Activated gamma-delta T cell (primary cell): ENCODE data around the gene CPT1B.
A peak's percentile ranks its signal among the peaks of the same experiment; 100 is the strongest.
"Not testable (repeated sequence)": the region's sequence is repeated elsewhere in the genome, so short reads cannot be mapped to it uniquely, and the experiment has no call there.

Source experiments
- DNase-seq: peaks from one replicate; lab custom pipeline; 2025; lab: John Stamatoyannopoulos, UW

CPT1B gene

DNA sequence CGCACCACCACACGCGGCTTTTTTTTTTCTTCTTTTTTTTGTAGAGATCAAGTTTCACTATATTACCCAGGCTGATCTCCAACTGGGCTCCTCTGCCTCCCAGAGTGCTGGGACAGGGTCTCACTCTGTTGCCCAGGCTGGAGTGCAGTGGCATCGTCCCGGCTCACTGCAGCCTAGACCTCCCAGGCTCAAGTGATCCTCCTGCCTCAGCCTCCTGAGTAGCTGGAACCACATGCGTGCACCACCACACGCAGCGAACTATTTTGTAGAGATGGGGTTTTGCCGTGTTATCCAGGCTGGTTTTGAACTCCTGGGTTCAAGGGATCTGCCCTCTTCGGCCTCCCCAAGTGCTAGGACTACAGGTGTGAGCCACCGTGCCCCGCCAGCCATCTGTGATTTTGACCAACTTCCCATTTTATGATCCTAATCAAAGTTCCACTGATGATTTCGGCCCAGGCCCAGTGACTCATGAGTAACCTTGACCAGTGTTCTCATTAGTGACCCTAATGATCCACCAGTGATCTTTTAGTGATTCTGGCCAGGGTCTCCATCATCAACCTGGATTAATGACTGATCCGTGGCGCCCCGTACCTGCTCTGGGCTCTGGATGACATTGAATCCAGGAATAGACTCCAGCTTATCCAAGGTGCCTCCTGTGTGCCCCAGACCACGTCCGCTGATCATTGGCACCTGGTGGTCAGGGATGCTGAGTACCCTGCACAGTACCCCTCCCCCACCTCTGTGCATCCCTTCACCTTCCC, 50.1 kb downstream of the CPT1B start:
- DNase-seq = no peak

DNA sequence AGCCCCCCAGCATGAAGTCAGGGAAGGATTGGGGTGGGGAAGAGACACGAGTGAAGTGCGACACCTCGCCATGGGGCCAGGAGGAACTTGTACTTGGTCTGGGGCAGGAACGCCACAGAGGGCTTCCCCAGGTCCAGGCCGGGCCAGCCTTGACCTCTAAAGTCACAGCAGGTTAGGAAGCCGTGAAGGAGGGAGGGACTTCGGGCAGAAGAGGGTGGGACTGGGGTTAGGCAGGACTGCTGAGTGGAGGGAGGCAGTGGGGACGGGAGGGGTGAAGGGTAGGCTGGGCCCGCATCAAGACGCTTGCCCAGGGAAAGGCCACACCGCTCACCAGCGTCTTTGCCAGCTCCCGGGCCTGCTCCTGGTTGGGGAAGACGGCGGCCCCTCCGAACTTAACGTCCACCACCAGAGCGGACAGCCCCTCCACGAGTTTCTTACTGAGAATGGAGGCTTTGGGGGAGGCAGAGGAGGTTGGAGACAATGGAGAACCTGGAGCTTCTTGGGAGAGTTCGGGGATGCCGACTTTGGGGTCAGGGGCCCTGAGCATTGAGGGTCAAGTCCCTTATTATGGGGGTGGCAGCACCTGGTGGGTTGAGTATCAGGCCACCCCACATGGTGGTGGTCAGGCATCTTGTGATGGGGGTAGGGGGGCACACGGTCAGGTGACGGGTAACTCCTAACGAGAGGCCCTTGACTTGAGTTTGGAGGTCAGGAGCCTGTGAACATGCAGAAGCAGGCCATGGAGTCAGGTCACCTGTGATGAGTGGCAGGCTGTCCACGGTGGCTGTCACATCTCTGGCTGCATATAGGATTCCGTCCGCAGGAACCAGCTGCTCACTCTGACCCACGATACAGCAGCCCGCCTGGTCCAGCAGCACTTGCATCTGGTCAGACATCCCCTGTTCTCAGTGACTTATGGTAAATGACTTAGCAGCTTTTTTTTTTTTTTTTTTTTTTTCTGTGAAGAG, 51.1 kb downstream of the CPT1B start:
- DNase-seq = no peak

DNA sequence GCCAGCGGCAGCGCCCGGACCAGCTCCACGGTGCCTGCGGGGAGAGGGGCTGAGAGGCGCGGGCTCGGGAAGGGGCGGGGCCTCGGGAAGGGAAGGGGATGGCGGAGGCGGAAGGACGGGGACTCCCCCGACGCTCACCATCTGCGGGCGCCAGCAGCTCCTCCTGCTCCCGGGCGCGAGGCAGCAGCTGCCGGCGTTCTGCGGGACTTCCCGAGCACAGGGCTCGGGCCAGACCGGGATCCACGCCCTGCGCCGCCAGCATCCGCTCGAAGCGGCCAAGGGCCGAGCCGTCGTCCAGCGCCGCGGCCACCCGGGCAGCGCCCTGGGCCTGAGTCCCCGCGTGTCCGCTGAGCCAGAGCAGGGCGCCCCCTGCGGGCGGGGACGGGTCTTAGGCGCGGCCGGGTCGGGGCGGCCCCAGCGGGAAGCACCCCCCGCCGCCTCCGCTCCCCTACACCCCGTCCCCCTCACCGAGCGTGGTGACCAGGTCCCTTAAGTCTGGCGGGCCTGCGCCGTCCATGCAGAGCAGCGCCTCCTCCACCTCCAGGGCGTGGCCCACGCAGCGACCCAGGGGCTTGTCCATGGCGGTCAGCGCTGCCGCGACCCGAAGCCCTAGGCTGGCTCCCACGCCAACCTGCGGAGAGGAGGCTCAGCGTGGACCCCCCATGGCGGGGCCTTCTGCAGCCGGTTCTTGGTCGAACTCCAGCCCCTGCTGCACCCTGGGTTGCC, 52.0 kb downstream of the CPT1B start:
- DNase-seq = peak; percentile 73

DNA sequence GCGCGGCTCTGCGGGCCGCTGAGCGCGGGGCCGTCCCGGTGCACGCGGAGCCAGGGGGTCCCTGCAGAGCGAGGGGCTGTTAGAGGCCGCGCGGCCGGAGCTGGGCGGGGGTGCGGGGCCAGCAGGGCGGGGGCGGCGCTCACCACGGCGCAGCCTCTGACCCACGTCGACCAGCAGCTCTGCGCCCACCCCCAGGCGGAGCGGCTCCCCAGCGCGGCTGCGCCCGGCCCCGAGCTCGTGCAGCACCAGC, 52.4 kb downstream of the CPT1B start:
- DNase-seq = no peak

DNA sequence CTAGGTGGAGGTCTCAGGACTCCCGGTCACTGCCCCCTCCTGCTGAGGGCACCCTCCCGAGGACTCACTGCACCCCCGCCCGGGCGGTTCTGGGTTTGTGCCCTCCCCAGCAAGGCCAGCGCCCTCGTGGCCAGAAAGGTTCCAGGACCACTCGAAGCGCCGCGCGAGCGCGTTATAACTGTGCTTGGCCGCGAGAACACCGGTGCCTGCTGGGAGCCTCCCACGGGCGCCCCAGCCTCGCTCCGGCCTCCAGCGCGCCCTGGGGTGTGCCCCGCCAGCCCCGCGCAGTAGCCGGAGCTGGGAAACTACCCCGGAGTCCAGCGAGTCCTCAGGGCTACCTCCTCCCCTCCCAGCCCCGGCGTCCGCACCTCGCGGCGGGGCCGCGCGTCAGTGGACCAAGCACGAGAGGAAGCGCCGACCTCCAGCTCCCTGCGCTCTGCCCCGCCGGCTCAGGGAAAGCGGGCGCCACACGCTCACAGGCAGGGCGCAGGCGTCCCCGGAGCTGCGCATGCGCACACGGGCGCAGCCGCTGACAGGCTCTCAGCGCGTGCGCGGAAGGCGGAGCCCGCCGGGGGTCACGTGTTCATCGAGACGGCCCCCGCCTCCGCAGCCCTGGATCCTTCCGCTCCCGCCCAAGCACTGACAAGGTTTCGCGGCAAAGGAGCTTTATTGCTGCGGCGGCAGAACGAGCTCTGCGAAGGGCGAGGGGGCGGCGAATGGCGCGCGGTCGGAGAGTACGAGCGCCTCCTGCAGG, 52.9 kb downstream of the CPT1B start, which contains the start of gene SCO2:
SCO2 (minus strand) TSS at position 495 of the 754 bp plus-strand sequence. CDS start 1,187 bp downstream, outside the sequence.
- DNase-seq = peak; percentile 95

DNA sequence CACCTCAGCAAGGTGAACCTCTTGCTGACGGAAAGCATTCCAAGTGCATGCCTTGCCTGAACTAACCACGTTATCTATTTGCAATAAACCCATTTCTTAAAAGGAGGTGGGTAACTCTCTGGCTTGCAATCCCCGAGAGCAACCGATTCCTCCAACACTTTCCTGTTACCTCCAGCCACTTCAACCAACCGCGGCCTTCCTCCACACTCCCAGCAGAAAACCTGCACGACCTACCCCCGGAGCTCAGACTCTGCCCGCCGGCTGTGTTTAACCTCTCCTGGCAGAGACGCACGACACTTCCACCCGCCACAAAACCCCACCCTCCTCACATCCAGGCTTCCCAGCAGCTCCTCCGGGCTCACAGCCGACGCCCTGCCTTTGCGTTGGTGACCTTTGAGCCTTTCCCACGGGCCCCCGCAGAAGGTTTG, 53.5 kb downstream of the CPT1B start:
- no peak for DNase-seq

DNA sequence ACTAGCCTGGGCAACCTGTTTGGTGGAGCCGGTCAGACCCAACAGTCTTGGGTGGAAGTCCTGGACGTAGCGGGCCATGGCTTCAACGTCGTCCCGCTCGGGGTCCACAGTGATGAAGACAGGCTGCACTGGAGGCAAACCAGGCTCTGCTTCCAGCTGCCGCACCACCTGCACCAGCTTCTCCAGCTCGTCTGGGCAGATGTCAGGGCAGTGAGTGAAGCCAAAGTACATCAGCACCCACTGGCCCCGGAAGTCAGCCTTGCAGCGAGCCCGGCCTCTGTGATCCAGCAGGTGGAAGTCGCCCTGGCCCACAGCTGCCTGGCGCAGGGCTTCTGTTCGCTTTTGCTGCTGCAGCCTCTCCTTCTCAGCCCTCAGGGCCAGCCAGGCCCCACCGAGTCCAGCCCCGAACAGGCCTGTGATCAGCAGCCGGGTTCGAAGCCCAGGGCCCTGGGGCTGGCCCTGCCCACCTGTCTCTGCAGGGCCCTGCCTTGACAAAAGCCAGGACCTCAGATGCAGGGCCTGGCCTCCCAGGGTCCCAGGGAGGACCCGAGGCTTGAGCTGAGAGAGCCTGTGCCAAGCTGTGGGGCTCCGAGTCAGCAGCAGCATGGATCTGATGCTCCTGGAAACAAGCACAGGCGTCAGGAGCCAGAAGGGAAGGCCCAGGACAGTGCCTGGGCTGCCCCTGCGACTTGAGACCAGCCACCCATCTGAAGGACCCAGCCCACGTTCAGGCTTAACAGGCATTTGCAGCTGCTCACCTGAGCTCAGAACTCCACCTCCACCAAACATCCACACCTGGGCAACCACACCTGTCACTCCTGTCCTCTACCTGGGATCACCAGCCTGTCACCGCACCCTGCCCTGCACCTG, 54.2 kb downstream of the CPT1B start:
- DNase-seq = no peak

DNA sequence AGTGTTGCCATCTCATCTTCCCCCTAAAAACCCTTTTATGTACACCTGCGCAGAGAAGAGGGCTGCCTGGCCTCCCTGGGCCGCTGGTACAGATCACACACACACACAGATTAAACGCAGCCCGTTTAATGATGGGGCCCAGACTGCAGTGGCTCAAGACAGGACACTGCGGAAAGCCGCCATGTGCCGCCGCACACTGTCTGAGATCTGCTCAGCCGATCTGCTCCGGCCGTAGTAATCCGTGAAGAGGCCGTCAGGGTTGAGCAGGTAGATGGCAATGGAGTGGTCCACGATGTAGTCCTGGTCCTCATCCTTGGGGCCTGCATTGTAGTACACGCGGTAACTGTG, 54.8 kb downstream of the CPT1B start:
- no peak for DNase-seq

DNA sequence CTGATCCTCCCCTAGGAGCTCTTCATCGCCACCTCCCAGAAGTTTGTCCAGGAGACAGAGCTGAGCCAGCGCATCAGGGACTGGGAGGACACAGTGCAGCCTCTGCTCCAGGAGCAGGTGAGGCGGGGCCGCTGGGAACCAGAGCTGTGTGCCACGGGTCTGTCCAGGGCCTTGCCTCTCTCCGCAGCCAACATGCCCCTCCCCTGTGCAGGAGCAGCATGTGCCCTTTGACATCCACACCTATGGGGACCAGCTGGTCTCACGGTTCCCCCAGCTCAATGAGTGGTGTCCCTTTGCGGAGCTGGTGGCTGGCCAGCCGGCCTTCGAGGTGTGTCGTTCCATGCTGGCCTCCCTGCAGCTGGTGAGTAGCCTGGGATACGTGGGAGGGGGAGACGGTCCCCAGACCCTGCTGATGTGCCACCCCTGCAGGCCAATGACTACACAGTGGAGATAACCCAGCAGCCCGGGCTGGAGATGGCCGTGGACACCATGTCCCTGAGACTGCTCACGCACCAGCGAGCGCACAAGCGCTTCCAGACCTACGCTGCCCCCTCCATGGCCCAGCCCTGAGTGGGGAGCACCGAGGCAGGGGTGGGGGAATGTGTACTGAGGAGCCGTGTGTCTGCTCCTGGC, 55.3 kb downstream of the CPT1B start:
- no peak for DNase-seq

DNA sequence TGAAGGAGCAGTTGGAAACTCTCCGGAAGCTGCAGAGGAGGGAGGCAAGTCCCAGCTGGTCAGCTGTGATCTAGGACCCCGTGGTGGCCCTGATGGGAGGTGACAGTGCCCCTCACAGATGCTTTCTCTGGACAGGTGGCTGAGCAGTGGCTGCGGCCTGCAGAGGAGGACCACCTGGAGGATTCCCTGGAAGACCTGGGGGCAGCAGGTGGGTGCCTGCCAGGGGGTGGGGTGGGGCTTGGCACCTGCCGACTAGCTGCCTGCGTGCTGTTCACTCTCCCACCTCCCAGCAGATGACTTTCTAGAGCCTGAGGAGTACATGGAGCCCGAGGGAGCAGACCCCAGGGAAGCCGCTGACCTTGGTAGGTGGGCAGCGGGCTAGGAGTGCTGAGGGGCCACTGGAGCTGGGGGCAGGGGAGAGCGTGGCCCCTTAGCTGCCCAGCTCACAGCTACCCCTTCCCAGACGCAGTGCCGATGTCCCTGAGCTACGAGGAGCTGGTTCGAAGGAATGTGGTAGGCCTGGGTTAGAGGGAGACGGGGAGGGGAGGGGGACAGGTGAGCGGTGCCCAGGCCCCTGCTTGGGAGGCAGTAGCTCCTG, 55.9 kb downstream of the CPT1B start:
- DNase-seq = no peak

DNA sequence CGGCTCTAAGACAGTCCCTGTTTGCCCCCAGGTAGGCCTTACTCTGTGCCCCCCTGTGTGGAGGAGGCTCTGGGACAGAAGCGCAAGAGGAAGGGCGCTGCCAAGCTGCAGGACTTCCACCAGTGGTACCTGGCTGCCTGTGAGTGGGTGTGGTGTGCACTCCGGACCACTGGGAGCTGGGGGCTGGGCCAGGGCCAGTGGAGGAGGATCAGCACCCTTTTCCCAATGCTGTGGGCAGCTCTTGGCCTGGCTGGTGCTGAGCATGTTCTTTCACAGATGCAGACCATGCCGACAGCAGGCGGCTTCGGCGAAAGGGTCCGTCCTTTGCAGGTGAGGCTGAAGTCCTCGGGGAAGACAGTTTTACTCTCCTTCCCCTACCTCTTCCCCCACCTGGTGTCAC, 56.5 kb downstream of the CPT1B start:
- no peak for DNase-seq

DNA sequence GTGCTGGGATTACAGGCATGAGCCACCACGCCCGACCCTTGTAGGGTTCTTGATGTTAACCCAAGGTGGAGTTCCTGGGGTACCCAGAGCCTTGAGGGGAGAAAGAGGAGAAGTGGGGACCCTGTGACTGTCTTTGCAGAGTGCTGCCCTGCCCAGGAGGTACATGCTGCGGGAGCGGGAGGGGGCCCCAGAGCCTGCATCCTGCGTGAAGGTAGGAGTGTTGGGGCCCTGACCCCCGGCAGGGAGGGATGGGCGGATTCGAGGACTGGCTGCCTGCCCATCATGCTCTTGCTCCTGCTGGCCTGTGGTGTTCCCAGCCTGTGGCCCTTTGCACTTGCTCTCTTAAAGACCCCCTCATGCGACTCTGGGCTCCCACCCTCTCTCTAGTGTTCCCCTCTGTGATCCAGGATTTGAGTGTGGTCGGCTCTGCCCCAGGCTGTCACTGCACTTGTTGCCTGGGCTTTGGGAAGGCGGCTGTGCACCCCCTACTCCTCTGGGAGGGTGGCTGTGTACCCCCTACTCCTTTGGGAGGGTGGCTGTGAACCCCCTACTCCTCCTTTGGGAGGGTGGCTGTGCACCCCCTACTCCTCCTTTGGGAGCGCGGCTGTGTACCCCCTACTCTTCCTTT, 57.3 kb downstream of the CPT1B start:
- no peak for DNase-seq

DNA sequence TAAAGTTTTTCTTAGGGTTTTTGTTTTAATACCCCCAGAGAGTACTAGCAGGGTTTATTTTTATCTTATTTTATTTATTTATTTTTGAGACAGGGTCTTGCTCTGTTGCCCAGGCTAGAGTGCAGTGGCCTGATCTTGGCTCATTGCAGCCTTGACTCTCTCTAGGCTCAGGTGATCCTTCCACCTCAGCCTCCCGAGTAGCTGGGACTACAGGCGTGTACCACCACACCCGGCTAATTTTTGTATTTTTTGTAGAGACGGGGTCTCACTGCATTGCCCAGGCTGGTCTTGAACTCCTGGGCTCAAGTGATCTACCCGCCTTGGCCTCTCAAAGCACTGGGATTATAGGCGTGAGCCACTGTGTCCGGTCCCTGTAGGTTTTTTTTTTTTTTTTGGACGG, 58.0 kb downstream of the CPT1B start:
- not testable (repeated sequence) for DNase-seq

DNA sequence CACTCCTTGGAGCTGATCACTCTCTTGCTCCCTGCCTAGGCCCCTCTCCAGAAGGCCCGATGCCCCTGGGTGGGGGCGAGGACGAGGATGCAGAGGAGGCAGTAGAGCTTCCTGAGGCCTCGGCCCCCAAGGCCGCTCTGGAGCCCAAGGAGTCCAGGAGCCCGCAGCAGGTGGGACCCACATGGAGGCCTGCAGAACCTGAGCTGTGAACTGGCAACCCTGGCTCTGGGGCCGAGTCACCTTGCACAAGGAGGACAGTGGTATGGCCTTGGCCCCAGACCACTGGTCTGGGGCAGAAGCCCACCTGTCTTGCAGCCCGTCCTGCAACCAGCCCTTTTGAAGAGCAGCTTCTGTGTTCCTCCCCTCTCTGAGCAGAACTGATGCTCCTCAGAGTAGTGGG, 59.1 kb downstream of the CPT1B start:
- no peak for DNase-seq
